HepG2 (cell line): Measurements from ENCODE around the gene NEK11. TPM values are rescaled to one million over a fixed set of nuclear protein-coding genes. Genes with fewer than 3 reads are reported as not detected.

Experiments
- ATAC-seq: fragments of 200-7000 bp; cut with Tn5 transposase; 3 replicates; pipeline ENCODE4 v1.9.1; 2020; ENCODE audit warnings: mild to moderate bottlenecking, moderate library complexity
- BruUV-seq: library from RNA; stranded (reverse); fragments of 400-500 nt; replicated peaks from 2 replicates; lab custom pipeline; 2021; lab: Mats Ljungman, UMichigan
- CTCF ChIA-PET: fragments of 300-600 bp; formaldehyde crosslinking; extraction: SDS; loops from one replicate; lab custom pipeline; 2021; ENCODE audit warnings: low total read pairs, inconsistent platforms, low intra/inter-chr PET ratio; lab: Yijun Ruan, JAX
- POLR2A ChIA-PET: fragments of 350-600 bp; sonication (Branson Sonifier 250); formaldehyde crosslinking; loops from one replicate; lab custom pipeline; 2020; ENCODE audit warnings: antibody characterized with exemption, inconsistent platforms; lab: Yijun Ruan, JAX
- DNase-seq: peaks from one replicate; pipeline ENCODE4 v3.0.0-alpha.2; 2015; ENCODE audit warnings: low spot score
- FAIRE-seq: peaks from 3 replicates; lab custom pipeline; 2011; peaks lifted over from hg19 to GRCh38; lab: Jason Lieb, UNC
- H2AFZ ChIP-seq: one replicate; pipeline ENCODE4 v1.6.1; 2011; ENCODE audit warnings: low read length, inconsistent platforms
- H3K27ac ChIP-seq: fragments of 300-600 bp; 3 replicates; pipeline ENCODE4 v1.8.0; 2011; ENCODE audit warnings: mixed run types, mild to moderate bottlenecking, mixed read lengths, low read length, inconsistent platforms; ENCODE audit not compliant: insufficient read depth; ENCODE audit errors: extremely low read length
- H3K27me3 ChIP-seq, 2 experiments: fragments of 200-600 bp in 1 of 2; 2 replicates in 1 of 2; 3 replicates in 1 of 2; pipeline versions ENCODE4 v1.6.0 to v1.8.0; 2011; ENCODE audit warnings: low read length in 2 of 2, mild to moderate bottlenecking in 2 of 2, moderate library complexity in 2 of 2, inconsistent platforms in 1 of 2; ENCODE audit not compliant: insufficient read depth in 2 of 2, control insufficient read depth in 1 of 2
- H3K36me3 ChIP-seq, 2 experiments: fragments of 200-600 bp in 1 of 2; replicated peaks in 1 of 2; 2 replicates in 1 of 2; 3 replicates in 1 of 2; pipeline versions ENCODE4 v1.5.1 to v1.8.0; 2011; ENCODE audit warnings: low read length in 2 of 2, inconsistent platforms in 1 of 2; ENCODE audit not compliant: insufficient read depth in 2 of 2, control insufficient read depth in 1 of 2
- H3K4me1 ChIP-seq: 2 replicates; pipeline ENCODE4 v1.5.1; 2012; ENCODE audit warnings: low read length, inconsistent platforms; ENCODE audit not compliant: insufficient read depth
- H3K4me2 ChIP-seq: 2 replicates; pipeline ENCODE4 v1.6.0; 2011; ENCODE audit warnings: low read depth, low read length, inconsistent platforms
- H3K4me3 ChIP-seq, 3 experiments: fragments of 200-600 bp in 1 of 3; sonication (generic), shearing (Covaris generic) in 1 of 3; replicated peaks in 1 of 3; 2 replicates each; pipeline ENCODE4 v1.5.1; 2011 to 2016; ENCODE audit warnings: low read length in 3 of 3, inconsistent platforms in 2 of 3, low read depth in 2 of 3, mild to moderate bottlenecking in 2 of 3, control low read depth in 1 of 3, mixed read lengths in 1 of 3; ENCODE audit not compliant: insufficient read depth in 1 of 3
- H3K79me2 ChIP-seq: one replicate; pipeline ENCODE4 v1.6.1; 2011; ENCODE audit warnings: low read length, inconsistent platforms; ENCODE audit not compliant: insufficient read depth
- H3K9ac ChIP-seq: 2 replicates; pipeline ENCODE4 v1.6.0; 2011; ENCODE audit warnings: mild to moderate bottlenecking, low read depth, low read length, inconsistent platforms; ENCODE audit not compliant: insufficient read depth
- H3K9me3 ChIP-seq: 2 replicates; pipeline ENCODE4 v1.5.1; 2012; ENCODE audit warnings: mild to moderate bottlenecking, low read length
- H4K20me1 ChIP-seq: 2 replicates; pipeline ENCODE4 v1.6.0; 2011; ENCODE audit warnings: inconsistent platforms, mild to moderate bottlenecking, low read length, moderate library complexity; ENCODE audit not compliant: insufficient read depth
- JUNB ChIP-seq: sonication (generic); formaldehyde crosslinking; IDR thresholded peaks from 2 replicates; pipeline ENCODE4 v1.8.0; 2022; ENCODE audit warnings: missing genetic modification reagents, mild to moderate bottlenecking, borderline replicate concordance
- SRSF1 ChIP-seq: fragments of 200-400 bp; formaldehyde crosslinking; optimal IDR thresholded peaks from 2 replicates; pipeline ENCODE3; 2017; ENCODE audit warnings: mild to moderate bottlenecking, low read depth, low read length, moderate library complexity
- WGBS: methylation state at CpG from one replicate; pipeline ENCODE4 v1.1.6; 2017; ENCODE audit warnings: low lambda C conversion rate; 5-methylcytosine and 5-hydroxymethylcytosine counted together
- in situ Hi-C: cut with HindIII; loops from 2 replicates; pipeline ENCODE4 v1.10.0; 2017; ENCODE audit warnings: low pct_unique_long_range_greater_than_20kb; ENCODE audit not compliant: extremely low pct_ligation_motif_present
- intact Hi-C: fragments of 100-400 bp; cut with micrococcal nuclease; formaldehyde crosslinking; loops from one replicate; pipeline ENCODE4 v1.10.0; 2022; ENCODE audit not compliant: unreplicated experiment
- polyA plus RNA-seq, 8 experiments: library from polyadenylated mRNA; depleted of rRNA in 3 of 8; stranded (reverse) in 7 of 8; unstranded in 1 of 8; fragments of >200 nt; fragmentation: Illumina TruSeq in 4 of 8; extraction: Trizol in 4 of 8; gene quantifications; 2 replicates each; pipeline versions ENCODE4 v1.2.1 to v1.2.3, GENCODE V29; 2011 to 2016; ENCODE audit warnings: low read depth in 4 of 8, missing spikeins in 1 of 8, mixed read lengths in 1 of 8; ENCODE audit not compliant: insufficient read depth in 1 of 8
- total RNA-seq, 5 experiments: library from RNA; depleted of rRNA; stranded (reverse); fragments of >200 nt; fragmentation: Illumina TruSeq; extraction: Trizol; gene quantifications; 2 replicates each; pipeline ENCODE4 v1.2.3, GENCODE V29; 2016; ENCODE audit warnings: low read depth in 1 of 5
- TF ChIP-seq, protein P1 (sequence below): sonication (generic); formaldehyde crosslinking; IDR thresholded peaks from 2 replicates; pipeline ENCODE4 v1.9.0; 2022; ENCODE audit warnings: missing genetic modification reagents, mild to moderate bottlenecking, borderline replicate concordance
- TF ChIP-seq, protein P2 (sequence below): sonication (generic); formaldehyde crosslinking; IDR thresholded peaks from 2 replicates; pipeline ENCODE4 v1.5.1; 2020; ENCODE audit warnings: missing genetic modification reagents, mild to moderate bottlenecking, borderline replicate concordance

The NEK11 gene
- total and polyA plus RNA-seq, 2 of the 13 experiments (the other 11 are each of a cell fraction or from before 2014, with no cell fraction given), result 0.95 to 2.2 TPM

DNA sequence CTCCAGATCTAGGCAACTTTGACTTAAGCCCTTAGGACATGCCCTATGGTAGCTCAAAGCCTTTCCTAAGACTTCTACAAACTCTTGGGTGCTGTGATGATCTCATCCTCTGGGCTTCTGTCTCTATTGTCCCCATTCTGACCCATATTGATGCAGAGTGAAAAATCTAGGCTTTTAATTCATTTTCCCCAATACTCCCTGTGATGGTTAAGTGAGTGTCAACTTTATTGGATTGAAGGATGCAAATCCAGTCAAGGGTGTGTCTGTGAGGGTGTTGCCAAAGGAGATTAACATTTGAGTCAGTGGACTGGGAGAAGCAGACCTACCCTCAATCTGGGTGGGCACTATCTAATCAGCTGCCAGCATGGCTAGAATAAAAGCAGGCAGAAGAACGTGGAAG, 257.6 kb downstream of the NEK11 start (continued):
- TF ChIP-seq, protein P1, sequence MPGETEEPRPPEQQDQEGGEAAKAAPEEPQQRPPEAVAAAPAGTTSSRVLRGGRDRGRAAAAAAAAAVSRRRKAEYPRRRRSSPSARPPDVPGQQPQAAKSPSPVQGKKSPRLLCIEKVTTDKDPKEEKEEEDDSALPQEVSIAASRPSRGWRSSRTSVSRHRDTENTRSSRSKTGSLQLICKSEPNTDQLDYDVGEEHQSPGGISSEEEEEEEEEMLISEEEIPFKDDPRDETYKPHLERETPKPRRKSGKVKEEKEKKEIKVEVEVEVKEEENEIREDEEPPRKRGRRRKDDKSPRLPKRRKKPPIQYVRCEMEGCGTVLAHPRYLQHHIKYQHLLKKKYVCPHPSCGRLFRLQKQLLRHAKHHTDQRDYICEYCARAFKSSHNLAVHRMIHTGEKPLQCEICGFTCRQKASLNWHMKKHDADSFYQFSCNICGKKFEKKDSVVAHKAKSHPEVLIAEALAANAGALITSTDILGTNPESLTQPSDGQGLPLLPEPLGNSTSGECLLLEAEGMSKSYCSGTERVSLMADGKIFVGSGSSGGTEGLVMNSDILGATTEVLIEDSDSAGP (CRISPR knock-in tag), result no peak

DNA sequence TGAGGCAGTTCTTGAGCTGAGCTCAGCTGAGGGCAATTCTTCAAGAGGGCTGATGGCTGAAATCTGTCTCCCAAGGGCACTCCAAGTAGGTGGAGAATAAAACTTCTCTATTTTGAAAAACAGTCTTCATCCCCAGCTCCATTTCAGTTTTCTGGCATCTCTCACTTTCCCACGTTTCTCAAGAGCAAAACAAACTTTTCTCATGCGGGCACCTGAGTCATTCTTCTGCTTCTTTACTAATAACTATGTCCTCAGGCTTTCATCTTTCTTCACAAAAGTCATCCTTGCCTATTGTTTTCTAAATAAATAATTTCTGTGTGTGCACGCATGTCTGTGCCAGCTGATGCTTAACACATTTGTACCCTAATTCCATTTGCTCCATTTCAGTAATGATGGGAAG, 258.8 kb downstream of the NEK11 start:
- CTCF ChIA-PET, result no interaction called here
- in situ Hi-C loops (no loop called here), intact Hi-C loops (no loop called here)
- Histone ChIP-seq H4K20me1 (no peaks in the 10 kb centered on the region), H3K27ac (no peak overlapping the region), H3K36me3 (no peaks in the 10 kb centered on the region), H3K4me3 (no peak overlapping the region), H3K9me3 (no peaks in the 10 kb centered on the region), H3K4me1 (0 out of 2 replicates have a peak, but pooled peaks cover 4% of the 10 kb centered on the region), H2AFZ (no peak overlapping the region), H3K4me2 (no peak overlapping the region), H3K9ac (no peak overlapping the region), H3K79me2 (no peaks in the 10 kb centered on the region), H3K27me3 (no peaks in the 10 kb centered on the region; a peak in 1 of 5 replicates)
- WGBS, result 12% methylated on average over 3 of the region's 3 CpGs
- POLR2A ChIA-PET, result no interaction called here
- BruUV-seq, result no TSS peak
- FAIRE-seq (no peak), DNase-seq (no peak), ATAC-seq (no peak)
- TF ChIP-seq SRSF1 (no peak), JUNB (CRISPR knock-in tag) (no peak)
- TF ChIP-seq, protein P2, sequence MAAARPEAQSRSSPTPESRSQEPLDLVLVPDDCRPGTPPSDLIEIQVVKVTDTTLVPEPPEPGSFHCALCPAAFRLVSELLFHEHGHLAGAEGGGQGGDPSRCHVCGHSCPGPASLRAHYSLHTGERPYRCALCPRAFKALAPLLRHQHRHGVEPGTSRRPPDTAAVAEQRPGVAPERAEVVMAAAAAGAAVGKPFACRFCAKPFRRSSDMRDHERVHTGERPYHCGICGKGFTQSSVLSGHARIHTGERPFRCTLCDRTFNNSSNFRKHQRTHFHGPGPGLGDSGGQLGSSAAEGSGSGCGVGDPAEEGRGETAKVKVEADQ (CRISPR knock-in tag), result no peak
